Stomach (tissue), 19 donors: Measurements from ENCODE around the gene EIPR1. TPM values are rescaled to one million over a fixed set of nuclear protein-coding genes. Genes with fewer than 3 reads are reported as not detected.

ENCODE experiments used
- DNase-seq, 2 donors: peaks; one replicate each; pipeline versions ENCODE4 v3.0.0 to v3.0.0-alpha.2; 2013 to 2019
- H3K27ac ChIP-seq, 5 donors: fragments of 200-600 bp in 4 of 5; sonication (generic) in 4 of 5; one replicate each; pipeline ENCODE4 v1.5.1; 2013 to 2019; ENCODE audit warnings: mild to moderate bottlenecking in 1 of 5, moderate library complexity in 1 of 5
- H3K27me3 ChIP-seq, 3 donors: fragments of 200-600 bp; sonication (generic); one replicate each; pipeline ENCODE4 v1.5.1; 2017 to 2019; ENCODE audit warnings: mixed run types in 1 of 3
- H3K36me3 ChIP-seq, 4 donors: fragments of 200-600 bp; sonication (generic); 1 replicate in 3 of 4; 2 replicates in 1 of 4; pipeline ENCODE4 v1.5.1; 2016 to 2019
- H3K4me1 ChIP-seq, 4 donors: fragments of 200-600 bp; sonication (generic); one replicate each; pipeline ENCODE4 v1.5.1; 2016 to 2019
- H3K4me3 ChIP-seq, 4 donors: fragments of 200-600 bp; sonication (generic) in 3 of 4; one replicate each; pipeline ENCODE4 v1.5.1; 2016 to 2019; ENCODE audit warnings: mild to moderate bottlenecking in 1 of 4
- H3K9me3 ChIP-seq, 4 donors: fragments of 200-600 bp; sonication (generic); one replicate each; pipeline ENCODE4 v1.5.1; 2016 to 2019
- EP300 ChIP-seq: sonication (generic); formaldehyde crosslinking; IDR thresholded peaks from one replicate; pipeline ENCODE4 v1.6.1; 2017; ENCODE audit warnings: antibody characterized with exemption
- POLR2A ChIP-seq, 4 donors: fragments of 450-650 bp; IDR thresholded peaks; one replicate each; pipeline ENCODE4 v1.6.1; 2016; ENCODE audit warnings: antibody characterized with exemption in 4 of 4, control low read depth in 2 of 4, mild to moderate bottlenecking in 1 of 4, moderate library complexity in 1 of 4
- POLR2AphosphoS5 ChIP-seq, 3 donors: sonication (generic); formaldehyde crosslinking; IDR thresholded peaks; one replicate each; pipeline ENCODE4 v1.6.1; 2016; ENCODE audit warnings: antibody characterized with exemption in 3 of 3
- WGBS, 5 donors: extraction: QIAGEN DNeasy Blood & Tissue Kit in 3 of 5; methylation state at CpG; one replicate each; pipeline versions ENCODE4 v1.1.5 to v1.1.7; 2013 to 2018; 5-methylcytosine and 5-hydroxymethylcytosine counted together
- intact Hi-C: fragments of 100-400 bp; cut with DNase I; formaldehyde crosslinking; loops from one replicate; pipeline ENCODE4 v1.15.1; 2023; ENCODE audit warnings: low total_unique reads
- long read RNA-seq, 10 donors: transcript quantifications; one replicate each; lab custom pipeline, GENCODE V29; 2026
- polyA plus RNA-seq, 3 donors: library from polyadenylated mRNA; stranded (reverse); fragments of 200-250 nt; gene quantifications; one replicate each; pipeline ENCODE4 v1.2.3, GENCODE V29; 2013
- total RNA-seq, 5 donors: library from RNA; depleted of rRNA; stranded (reverse); fragments of >200 nt; gene quantifications; one replicate each; pipeline versions ENCODE4 v1.1.0 to v1.2.3, GENCODE V29; 2014 to 2016
- TF ChIP-seq, protein P1 (sequence below), 7 experiments: fragments of 450-650 bp in 4 of 7; fragments of 200-600 bp in 3 of 7; sonication (generic) in 3 of 7; IDR thresholded peaks; one replicate each; pipeline ENCODE4 v1.5.1; 2016 to 2019; ENCODE audit warnings: antibody characterized with exemption in 7 of 7, control low read depth in 2 of 7, mild to moderate bottlenecking in 1 of 7
- donor health status: healthy with polysubstance abuse.
- donor health status: Bipolar disorder and iron deficiency.
- donor health status: healthy.

EIPR1 gene
- total RNA-seq (10 to 100 TPM in 4 of 5 donors, 1 to 10 TPM in 1; 1.2 to 39.4 (median 17.1) TPM), polyA plus RNA-seq (10 to 100 TPM in 2 of 3 donors, 1 to 10 TPM in 1; 10.0 to 15.1 (median 10.4) TPM)
- long read RNA-seq, donor 1: 0 reads
- long read RNA-seq, donor 2, partial matches to known transcripts: 0 of 3 reads
- long read RNA-seq, donor 2, other reads (novel, unspliced or antisense): 0 of 3 reads
- long read RNA-seq, donor 3, partial matches to known transcripts: 0 of 5 reads
- long read RNA-seq, donor 3, other reads (novel, unspliced or antisense): 0 of 5 reads
- long read RNA-seq, donor 4: 0 reads
- long read RNA-seq, donor 5, partial matches to known transcripts: 0 of 4 reads
- long read RNA-seq, donor 5, other reads (novel, unspliced or antisense): 0 of 4 reads
- long read RNA-seq, donor 6: 0 reads
- long read RNA-seq, donor 7, transcript EIPR1-201 (9 exons, 1,766 nt): major isoform, 5 of 6 reads
- long read RNA-seq, donor 7, partial matches to known transcripts: 0 of 6 reads
- long read RNA-seq, donor 7, other reads (novel, unspliced or antisense): 0 of 6 reads
- long read RNA-seq, donor 8, partial matches to known transcripts: 0 of 2 reads
- long read RNA-seq, donor 8, other reads (novel, unspliced or antisense): 0 of 2 reads
- long read RNA-seq, donor 9, transcript EIPR1-201 (9 exons, 1,766 nt): major isoform, 6 of 6 reads
- long read RNA-seq, donor 9, partial matches to known transcripts: 0 of 6 reads
- long read RNA-seq, donor 9, other reads (novel, unspliced or antisense): 0 of 6 reads
- long read RNA-seq, donor 10, partial matches to known transcripts: 0 of 3 reads
- long read RNA-seq, donor 10, other reads (novel, unspliced or antisense): 0 of 3 reads

GRCh38 chr2:3377612-3378432 lies at the start of gene EIPR1:
Gene EIPR1 (minus strand): TSS chr2:3377818. CDS start chr2:3377689, 129 bp downstream.
- Histone ChIP-seq H3K9me3 (peaks cover 0 to 7% (median 0%) of the 10 kb centered on the region in 4 donors), H3K27ac (peak within 1 kb of the TSS; percentile 86 to 93 (median 90)), H3K4me3 (peak within 1 kb of the TSS; percentile 77 to 94 (median 83)), H3K36me3 (peaks cover 0 to 8% (median 6%) of the 10 kb centered on the region in 4 donors), H3K4me1 (peaks cover 21 to 45% (median 42%) of the 10 kb centered on the region in 4 donors), H3K27me3 (no peaks in the 10 kb centered on the region)
- intact Hi-C loops: no loop called here
- DNase-seq: peak; percentile 99
- 1 to 5% (median 2%) methylated on average over 31 to 57 of the region's 57 CpGs for WGBS, 5 donors
- peak in 1 of 4 donors; percentile 43 for TF ChIP-seq POLR2A (IDR thresholded peaks at IDR 0.05)
- TF ChIP-seq, protein P1, sequence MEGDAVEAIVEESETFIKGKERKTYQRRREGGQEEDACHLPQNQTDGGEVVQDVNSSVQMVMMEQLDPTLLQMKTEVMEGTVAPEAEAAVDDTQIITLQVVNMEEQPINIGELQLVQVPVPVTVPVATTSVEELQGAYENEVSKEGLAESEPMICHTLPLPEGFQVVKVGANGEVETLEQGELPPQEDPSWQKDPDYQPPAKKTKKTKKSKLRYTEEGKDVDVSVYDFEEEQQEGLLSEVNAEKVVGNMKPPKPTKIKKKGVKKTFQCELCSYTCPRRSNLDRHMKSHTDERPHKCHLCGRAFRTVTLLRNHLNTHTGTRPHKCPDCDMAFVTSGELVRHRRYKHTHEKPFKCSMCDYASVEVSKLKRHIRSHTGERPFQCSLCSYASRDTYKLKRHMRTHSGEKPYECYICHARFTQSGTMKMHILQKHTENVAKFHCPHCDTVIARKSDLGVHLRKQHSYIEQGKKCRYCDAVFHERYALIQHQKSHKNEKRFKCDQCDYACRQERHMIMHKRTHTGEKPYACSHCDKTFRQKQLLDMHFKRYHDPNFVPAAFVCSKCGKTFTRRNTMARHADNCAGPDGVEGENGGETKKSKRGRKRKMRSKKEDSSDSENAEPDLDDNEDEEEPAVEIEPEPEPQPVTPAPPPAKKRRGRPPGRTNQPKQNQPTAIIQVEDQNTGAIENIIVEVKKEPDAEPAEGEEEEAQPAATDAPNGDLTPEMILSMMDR (IDR thresholded peaks at IDR 0.05): peak in 1 of 7 experiments; percentile 19
- TF ChIP-seq EP300: no peak
- peak; percentile 80 to 97 (median 96) for TF ChIP-seq POLR2AphosphoS5 (IDR thresholded peaks at IDR 0.05)

DNA sequence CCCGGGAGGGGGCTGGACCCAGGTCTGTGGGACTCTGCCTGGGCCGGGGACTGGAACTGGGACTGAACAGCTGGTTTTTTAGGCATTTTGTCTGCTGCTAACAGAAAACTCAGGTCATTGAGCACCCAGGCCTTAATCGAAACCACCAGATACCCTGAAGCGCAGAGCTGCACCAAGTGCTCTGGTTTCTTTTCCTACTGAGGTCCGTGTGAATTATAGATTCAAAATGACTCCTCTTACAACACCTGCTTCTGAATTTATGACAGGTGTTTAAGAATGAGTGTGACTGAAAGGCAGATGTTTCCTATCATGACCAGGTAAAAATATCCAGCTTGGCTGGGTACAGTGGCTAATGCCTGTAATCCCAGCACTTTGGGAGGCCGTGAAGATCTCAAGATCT lies 49.7 kb upstream of the EIPR1 start:
- no peaks in the 10 kb centered on the region for H3K27me3 ChIP-seq
- DNase-seq: no peak
- intact Hi-C loops: no loop called here
- TF ChIP-seq, protein P1 (IDR thresholded peaks at IDR 0.05): no peak
- no peak for TF ChIP-seq POLR2A (IDR thresholded peaks at IDR 0.05)
- TF ChIP-seq POLR2AphosphoS5 (IDR thresholded peaks at IDR 0.05): no peak
- TF ChIP-seq EP300: no peak
- peaks cover 0 to 5% (median 2%) of the 10 kb centered on the region in 4 donors for H3K4me1 ChIP-seq
- H3K9me3 ChIP-seq: no peaks in the 10 kb centered on the region
- peaks cover 39 to 96% (median 88%) of the 10 kb centered on the region in 4 donors for H3K36me3 ChIP-seq
- WGBS, 5 donors: 82 to 93% (median 87%) methylated on average over 6 of the region's 6 CpGs
- H3K27ac ChIP-seq: no peak overlapping the region
- no peak overlapping the region for H3K4me3 ChIP-seq

DNA sequence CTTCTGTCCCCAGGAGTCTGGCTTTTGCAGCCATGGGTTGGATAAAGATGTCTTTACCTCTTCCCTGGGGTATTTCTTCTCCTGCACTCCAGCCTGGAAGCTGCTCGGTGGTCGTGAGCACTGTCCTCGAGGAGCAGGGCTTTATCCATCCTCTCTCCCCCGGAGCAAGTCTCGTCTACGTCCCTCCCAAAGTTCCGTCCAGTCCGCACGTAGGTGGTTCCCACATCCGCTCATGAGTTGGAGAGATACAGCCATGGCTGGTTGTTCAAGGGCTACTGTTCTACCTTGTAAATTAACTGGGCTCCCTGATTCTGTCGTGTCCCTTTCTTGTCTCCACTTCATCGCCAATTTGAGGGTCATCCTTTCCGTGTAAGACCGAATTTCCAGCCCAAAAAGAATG lies 49.0 kb upstream of the EIPR1 start:
- no peaks in the 10 kb centered on the region for H3K9me3 ChIP-seq
- no peaks in the 10 kb centered on the region for H3K27me3 ChIP-seq
- H3K27ac ChIP-seq: no peak overlapping the region
- H3K4me1 ChIP-seq: peaks cover 0 to 5% (median 2%) of the 10 kb centered on the region in 4 donors
- H3K36me3 ChIP-seq: peaks cover 45 to 97% (median 92%) of the 10 kb centered on the region in 4 donors
- 94 to 97% (median 96%) methylated on average over 14 of the region's 14 CpGs for WGBS, 5 donors
- intact Hi-C loops: no loop called here
- DNase-seq: no peak
- H3K4me3 ChIP-seq: no peak overlapping the region
- no peak for TF ChIP-seq EP300
- TF ChIP-seq, protein P1 (IDR thresholded peaks at IDR 0.05): no peak
- no peak for TF ChIP-seq POLR2A (IDR thresholded peaks at IDR 0.05)
- no peak for TF ChIP-seq POLR2AphosphoS5 (IDR thresholded peaks at IDR 0.05)
